LNCAP (cell line): ENCODE measurements around the gene OPN3.

Experiments used
- TF ChIP-seq, protein P1 (sequence below): fragments of 450-650 bp; IDR thresholded peaks from 2 replicates; pipeline ENCODE4 v1.5.1; 2017; ENCODE audit warnings: mild to moderate bottlenecking

OPN3 gene

DNA sequence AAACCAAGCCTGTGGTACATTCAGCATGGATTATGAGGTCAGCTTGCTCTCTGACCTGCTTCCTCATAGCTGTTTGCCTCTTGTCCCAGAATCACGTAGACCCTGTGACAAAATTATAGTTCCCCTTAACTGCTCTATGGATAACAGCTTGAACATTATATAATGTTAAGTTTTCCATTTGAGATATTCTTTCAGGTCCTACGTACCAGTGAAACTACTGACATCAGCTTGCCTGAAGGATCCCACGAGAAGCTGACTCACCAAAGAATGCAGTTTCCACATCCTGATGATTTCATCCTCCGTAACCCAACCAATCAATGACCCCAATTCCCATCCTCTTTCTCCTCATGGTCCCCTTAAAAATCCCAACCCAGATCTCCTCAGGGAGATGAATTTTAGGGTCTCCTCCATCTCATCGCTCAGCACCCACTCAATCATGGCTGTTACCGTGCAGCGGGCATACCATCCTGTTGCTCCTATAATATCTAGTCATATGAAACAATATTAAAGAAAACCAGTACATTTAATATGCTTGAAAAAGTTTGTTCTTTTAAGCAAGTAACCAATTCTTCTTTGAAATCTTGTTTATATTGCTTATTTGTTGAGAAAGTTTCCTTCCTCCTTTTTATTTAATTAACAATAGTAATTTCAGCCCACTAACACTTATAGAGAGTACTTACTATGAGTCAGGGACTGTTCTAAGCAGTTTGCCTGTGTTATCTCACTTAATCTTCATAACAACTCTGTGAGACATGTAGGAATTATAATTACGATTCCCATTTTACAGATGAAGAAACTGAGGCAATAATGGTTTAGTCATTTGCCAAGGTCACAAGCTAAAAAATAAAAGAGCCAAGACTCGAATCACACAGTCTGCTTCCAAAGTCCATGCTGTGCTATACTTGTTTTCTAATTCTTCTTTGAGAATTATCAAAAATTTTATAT, 27.4 kb downstream of the OPN3 start:
- TF ChIP-seq, protein P1, sequence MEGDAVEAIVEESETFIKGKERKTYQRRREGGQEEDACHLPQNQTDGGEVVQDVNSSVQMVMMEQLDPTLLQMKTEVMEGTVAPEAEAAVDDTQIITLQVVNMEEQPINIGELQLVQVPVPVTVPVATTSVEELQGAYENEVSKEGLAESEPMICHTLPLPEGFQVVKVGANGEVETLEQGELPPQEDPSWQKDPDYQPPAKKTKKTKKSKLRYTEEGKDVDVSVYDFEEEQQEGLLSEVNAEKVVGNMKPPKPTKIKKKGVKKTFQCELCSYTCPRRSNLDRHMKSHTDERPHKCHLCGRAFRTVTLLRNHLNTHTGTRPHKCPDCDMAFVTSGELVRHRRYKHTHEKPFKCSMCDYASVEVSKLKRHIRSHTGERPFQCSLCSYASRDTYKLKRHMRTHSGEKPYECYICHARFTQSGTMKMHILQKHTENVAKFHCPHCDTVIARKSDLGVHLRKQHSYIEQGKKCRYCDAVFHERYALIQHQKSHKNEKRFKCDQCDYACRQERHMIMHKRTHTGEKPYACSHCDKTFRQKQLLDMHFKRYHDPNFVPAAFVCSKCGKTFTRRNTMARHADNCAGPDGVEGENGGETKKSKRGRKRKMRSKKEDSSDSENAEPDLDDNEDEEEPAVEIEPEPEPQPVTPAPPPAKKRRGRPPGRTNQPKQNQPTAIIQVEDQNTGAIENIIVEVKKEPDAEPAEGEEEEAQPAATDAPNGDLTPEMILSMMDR = no peak

DNA sequence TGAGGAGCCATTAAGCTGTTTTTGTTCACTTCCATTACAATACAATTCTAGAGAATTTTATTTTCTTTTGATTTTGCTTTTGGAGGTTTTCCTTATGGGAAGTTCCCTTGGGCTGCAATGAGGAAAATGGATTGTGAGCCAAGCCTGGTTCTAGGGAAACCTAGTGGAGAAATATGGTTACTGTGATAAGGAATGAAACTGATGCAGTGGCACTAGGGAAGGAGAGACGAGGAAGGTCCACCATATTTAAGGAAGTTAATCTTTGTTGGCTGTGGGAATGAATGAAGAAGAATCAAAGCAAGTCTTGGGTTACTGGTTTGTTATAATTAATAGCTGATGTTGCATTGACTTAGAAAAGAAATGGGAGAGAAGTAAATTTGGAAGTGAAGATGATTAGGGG, 28.4 kb downstream of the OPN3 start:
- TF ChIP-seq, protein P1 = no peak

DNA sequence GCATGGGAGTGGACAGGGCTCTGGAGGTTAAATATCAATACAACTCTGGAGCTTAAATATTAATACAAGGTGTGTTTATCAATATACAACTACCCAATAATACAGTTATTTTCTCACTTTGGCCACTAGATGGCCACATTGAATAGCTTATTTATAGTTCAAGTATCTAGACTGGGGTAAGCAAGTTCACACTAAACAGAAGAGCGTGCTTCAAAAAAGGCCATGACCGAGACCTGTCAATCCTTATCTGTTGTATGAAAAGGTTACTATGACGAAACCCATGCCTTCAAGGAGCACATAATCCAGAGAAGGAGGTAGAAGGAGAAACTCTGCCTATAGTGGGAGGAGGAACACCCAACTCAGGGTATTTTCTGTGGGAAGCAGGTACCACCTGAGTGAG, 29.1 kb downstream of the OPN3 start:
- TF ChIP-seq, protein P1 = peak; percentile 72

DNA sequence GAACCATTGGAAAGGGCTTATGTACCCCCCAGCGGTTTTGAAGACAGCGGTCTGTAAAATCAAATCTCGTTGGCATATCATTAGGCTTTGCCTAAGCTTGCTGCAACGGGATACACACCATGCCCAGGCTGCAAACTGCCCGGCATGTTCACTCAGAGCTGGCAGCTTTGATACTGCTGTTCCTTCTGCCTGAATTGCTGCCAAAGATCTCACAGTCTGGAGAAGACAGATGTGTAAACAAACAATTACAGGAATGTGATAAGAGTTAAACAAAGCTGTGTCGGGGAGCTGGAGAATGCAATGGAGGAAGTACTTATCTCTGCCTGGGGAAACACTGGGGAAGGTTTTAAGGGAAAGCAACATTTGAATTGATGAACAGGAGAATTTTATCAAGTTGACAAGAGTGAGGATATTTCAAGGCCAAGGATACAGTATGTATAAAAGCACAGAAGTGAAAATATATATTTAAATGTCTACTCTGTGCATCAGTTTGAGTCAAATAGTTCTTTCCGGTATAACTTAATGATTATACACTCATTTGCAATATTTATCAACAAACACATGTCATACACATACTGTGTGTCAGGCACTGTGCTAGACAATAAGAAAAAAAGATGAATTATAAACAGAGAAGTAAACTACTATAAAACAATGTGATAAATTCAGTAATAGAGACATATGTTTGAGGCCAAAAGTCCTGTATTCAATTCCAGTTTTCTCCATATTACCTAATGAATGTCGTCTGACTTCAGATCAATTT, 29.9 kb downstream of the OPN3 start:
- TF ChIP-seq, protein P1 = no peak

DNA sequence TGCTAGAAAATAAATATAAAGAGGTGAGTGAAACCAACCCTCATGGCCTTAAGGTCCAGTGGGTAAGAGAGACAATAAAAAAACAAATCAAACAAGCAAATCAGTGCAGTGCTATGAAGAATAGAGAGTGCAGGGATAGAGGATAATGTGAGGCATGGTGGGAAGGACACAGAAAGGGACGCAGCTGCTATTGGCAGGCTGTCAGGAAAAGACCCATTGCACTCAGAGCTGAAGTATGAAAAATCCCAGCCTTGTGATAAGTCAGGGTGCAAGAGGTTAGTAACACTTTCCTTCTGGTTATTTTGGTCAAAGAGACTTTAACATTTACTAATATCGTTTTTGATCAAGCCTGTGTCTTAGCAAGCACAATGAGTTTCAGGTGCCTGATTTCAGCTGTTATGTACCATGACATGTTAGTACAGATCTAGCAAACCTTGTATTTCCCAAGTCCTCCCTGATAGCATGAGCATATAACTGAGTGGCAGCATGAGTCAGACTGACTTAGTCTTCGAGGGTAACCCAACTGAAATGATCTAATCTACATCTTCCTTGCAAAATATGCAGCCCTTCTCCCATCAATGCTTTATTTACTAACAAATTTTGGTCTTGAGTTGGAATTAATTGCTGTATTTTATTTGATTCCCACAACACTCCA, 31.7 kb downstream of the OPN3 start:
- TF ChIP-seq, protein P1 = no peak

DNA sequence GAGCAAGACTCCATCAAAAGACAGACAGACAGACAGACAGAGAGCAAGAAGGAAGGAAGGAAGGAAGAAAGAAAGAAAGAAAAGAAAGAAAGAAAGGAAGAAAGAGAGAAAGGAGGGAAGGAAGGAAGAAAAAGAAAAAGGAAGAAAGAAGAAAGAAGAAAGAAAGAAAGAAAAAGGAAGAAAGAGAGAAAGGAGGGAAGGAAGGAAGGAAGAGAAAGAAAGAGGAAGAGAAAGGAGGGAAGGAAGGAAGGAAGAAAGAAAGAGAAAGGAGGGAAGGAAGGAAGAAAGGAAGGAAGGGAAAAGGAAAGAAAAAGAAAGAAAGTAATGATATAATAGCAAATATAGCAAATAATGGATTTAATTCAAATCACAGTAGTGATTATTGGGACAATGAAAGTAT, 32.7 kb downstream of the OPN3 start:
- TF ChIP-seq, protein P1 = no peak

DNA sequence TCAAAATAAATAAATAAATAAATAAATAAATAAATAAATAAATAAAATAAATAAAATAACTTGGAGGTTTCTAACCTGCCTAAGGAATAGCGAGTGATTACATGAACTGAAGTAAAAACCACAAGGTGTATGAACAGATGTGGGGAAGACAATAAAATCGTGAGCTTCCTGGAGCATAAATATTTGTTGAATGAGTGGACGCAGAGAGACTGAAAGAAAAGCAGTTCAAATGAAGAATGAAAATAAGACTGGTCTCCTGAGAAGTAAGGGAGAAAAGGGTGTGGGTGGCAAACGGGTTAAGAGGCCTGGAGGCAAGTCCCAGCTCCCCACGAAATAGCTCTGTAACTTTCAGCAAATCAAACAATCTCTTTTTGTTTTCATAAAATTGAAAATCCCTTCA, 33.6 kb downstream of the OPN3 start:
- TF ChIP-seq, protein P1 = no peak
